BJ (cell line): ENCODE data around the gene VIPR1. TPM values are rescaled to one million over a fixed set of nuclear protein-coding genes. Genes with fewer than 3 reads are reported as not detected.

Experiments
- CTCF ChIA-PET: fragments of 350-600 bp; formaldehyde crosslinking; extraction: SDS; loops from one replicate; lab custom pipeline; 2021; ENCODE audit warnings: antibody characterized with exemption, inconsistent platforms; lab: Yijun Ruan, JAX
- POLR2A ChIA-PET: fragments of 300-600 bp; sonication (Branson Sonifier 250); formaldehyde crosslinking; extraction: SDS; loops from one replicate; lab custom pipeline; 2021; ENCODE audit warnings: antibody characterized with exemption; lab: Charles Lee
- DNase-seq: peaks from one replicate; pipeline ENCODE4 v3.0.0-alpha.2; 2011; ENCODE audit warnings: low read depth
- H3K27me3 ChIP-seq: 2 replicates; pipeline ENCODE4 v1.6.0; 2011; ENCODE audit warnings: low read length; ENCODE audit not compliant: control insufficient read depth, insufficient read depth
- H3K36me3 ChIP-seq: 2 replicates; pipeline ENCODE4 v1.5.1; 2011; ENCODE audit warnings: low read length; ENCODE audit not compliant: control insufficient read depth, insufficient read depth
- H3K4me3 ChIP-seq: 2 replicates; pipeline ENCODE4 v1.5.1; 2011; ENCODE audit warnings: low read depth, mild to moderate bottlenecking, control low read depth, low read length
- CTCF ChIP-seq: IDR thresholded peaks from 2 replicates; pipeline ENCODE4 v1.5.1; 2011; ENCODE audit warnings: low read depth, mild to moderate bottlenecking, control low read depth, inconsistent platforms, low read length, moderate library complexity; ENCODE audit not compliant: insufficient read depth
- polyA plus RNA-seq: library from polyadenylated mRNA; depleted of rRNA; stranded (reverse); fragments of >200 nt; gene quantifications from 2 replicates; pipeline ENCODE4 v1.2.3, GENCODE V29; 2011; rRNA removed
- small RNA-seq: library from RNA; depleted of rRNA; stranded (forward); fragments of <200 nt; gene quantifications from one replicate; pipeline ENCODE3, GENCODE V24; 2012; ENCODE audit warnings: low replicate concordance, low read depth; ENCODE audit not compliant: insufficient read length

The VIPR1 gene
- polyA plus RNA-seq, 1 experiment, result not detected

- ChIA-PET CTCF (interaction anchor here (1.5 kb wide), 1 partner anchor 168 kb away, joined by 4 read pairs; no protein-coding TSS in a partner anchor), POLR2A (no interaction called here)
- H3K4me3 ChIP-seq, result peak within 1 kb of the TSS; percentile 87
- H3K27me3 ChIP-seq, result no peaks in the 10 kb centered on the region
- no peaks in the 10 kb centered on the region; the same call in 1 of the 2 replicates for H3K36me3 ChIP-seq
- TF ChIP-seq CTCF, result peak; percentile 37; the same call in 1 of the 2 replicates
- peak; percentile 51 for DNase-seq
Observed at GRCh38 chr3:42581709-42582473, 79.4 kb downstream of the VIPR1 start, which contains the start of gene SEC22C. TSS of gene SEC22C (minus strand) at chr3:42581967. CDS start at chr3:42569046, 12,921 bp downstream.

- Histone ChIP-seq H3K4me3 (peak overlapping the region; percentile 87), H3K27me3 (no peaks in the 10 kb centered on the region), H3K36me3 (no peaks in the 10 kb centered on the region; the same call in 1 of the 2 replicates)
- no peak for TF ChIP-seq CTCF
- POLR2A ChIA-PET, result no interaction called here
- no peak for DNase-seq
- CTCF ChIA-PET, result no interaction called here
Observed at GRCh38 chr3:42582474-42583070, 80.1 kb downstream of the VIPR1 start.

Small RNA genes lying within 50 kb of the gene (small RNA-seq; reads per million reads assigned to genes)
- gene AC092047.1, result not detected

Other genes with a start within 250 kb of the VIPR1 start
- gene CCK, start 236.5 kb upstream of the VIPR1 start, polyA plus RNA-seq, result 0.16 TPM in 1 of 2 replicates, not detected in the other
- gene LYZL4, start 92.0 kb upstream of the VIPR1 start, polyA plus RNA-seq, result not detected in 2 replicates
- gene SEC22C, start 79.3 kb downstream of the VIPR1 start, polyA plus RNA-seq, result 45.9 and 47.8 TPM in 2 replicates
- 19.7 and 25.7 TPM in 2 replicates for gene SS18L2, start 88.2 kb downstream of the VIPR1 start, polyA plus RNA-seq
- 19.0 and 37.6 TPM in 2 replicates for gene NKTR, start 98.0 kb downstream of the VIPR1 start, polyA plus RNA-seq
- gene ZBTB47, start 151.1 kb downstream of the VIPR1 start, polyA plus RNA-seq, result 19.2 and 30.1 TPM in 2 replicates
- gene KLHL40, start 182.9 kb downstream of the VIPR1 start, polyA plus RNA-seq, result not detected in 2 replicates
- gene HHATL, start 200.2 kb downstream of the VIPR1 start, polyA plus RNA-seq, result not detected in 2 replicates